Measurements from ENCODE around the gene RHBDD2. TPM values are rescaled to one million over a fixed set of nuclear protein-coding genes. Genes with fewer than 3 reads are reported as not detected.

RHBDD2 gene
- total and polyA plus RNA-seq, 9 of the 15 experiments (the other 6 are each of a cell fraction or from before 2014, with no cell fraction given), result 3.3 to 36.7 (median 17.9) TPM

DNA sequence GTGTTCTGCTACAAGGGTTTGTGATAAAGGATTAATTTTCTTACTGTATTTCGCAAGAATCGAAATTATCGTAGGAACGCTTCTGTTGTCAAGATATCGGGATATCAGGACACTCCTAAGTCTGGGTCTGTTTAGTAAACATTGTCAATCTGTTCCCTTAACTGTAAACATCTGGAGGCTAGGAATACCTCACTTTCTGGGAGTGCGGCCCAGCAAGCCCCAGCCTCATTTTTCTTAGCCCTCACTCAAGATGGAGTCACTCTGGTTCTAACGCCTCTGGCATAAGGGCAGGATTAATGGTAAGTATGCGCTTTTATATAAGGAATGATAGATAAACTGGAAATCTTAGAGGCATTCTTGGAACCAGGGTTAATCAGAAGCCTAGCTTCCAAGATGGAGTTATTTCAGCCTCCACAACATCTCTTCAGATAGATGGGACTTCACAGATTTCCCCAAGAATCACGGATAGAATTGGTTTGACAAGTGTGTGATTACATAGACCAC lies 35.2 kb upstream of the RHBDD2 start (continued):
- TF ChIP-seq, protein P1, sequence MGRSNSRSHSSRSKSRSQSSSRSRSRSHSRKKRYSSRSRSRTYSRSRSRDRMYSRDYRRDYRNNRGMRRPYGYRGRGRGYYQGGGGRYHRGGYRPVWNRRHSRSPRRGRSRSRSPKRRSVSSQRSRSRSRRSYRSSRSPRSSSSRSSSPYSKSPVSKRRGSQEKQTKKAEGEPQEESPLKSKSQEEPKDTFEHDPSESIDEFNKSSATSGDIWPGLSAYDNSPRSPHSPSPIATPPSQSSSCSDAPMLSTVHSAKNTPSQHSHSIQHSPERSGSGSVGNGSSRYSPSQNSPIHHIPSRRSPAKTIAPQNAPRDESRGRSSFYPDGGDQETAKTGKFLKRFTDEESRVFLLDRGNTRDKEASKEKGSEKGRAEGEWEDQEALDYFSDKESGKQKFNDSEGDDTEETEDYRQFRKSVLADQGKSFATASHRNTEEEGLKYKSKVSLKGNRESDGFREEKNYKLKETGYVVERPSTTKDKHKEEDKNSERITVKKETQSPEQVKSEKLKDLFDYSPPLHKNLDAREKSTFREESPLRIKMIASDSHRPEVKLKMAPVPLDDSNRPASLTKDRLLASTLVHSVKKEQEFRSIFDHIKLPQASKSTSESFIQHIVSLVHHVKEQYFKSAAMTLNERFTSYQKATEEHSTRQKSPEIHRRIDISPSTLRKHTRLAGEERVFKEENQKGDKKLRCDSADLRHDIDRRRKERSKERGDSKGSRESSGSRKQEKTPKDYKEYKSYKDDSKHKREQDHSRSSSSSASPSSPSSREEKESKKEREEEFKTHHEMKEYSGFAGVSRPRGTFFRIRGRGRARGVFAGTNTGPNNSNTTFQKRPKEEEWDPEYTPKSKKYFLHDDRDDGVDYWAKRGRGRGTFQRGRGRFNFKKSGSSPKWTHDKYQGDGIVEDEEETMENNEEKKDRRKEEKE (IDR thresholded peaks at IDR 0.05; ENCODE audit: borderline replicate concordance in 1 of 2, control insufficient read depth in 1 of 2, low read depth in 2 of 2, low read length in 1 of 2), result no peak
- TF ChIP-seq ZNF41 (CRISPR knock-in tag; conservative IDR thresholded peaks at IDR 0.05), result peak; percentile 92
- no peak for TF ChIP-seq YBX1 (IDR thresholded peaks at IDR 0.05)
- TF ChIP-seq RBM15 (IDR thresholded peaks at IDR 0.05; ENCODE audit: insufficient read depth, low read length), result no peak
- TF ChIP-seq POU5F1 (IDR thresholded peaks at IDR 0.05; ENCODE audit: borderline replicate concordance, low read depth, low read length, partially characterized antibody), result no peak
- 0 out of 2 replicates have a peak, but pooled peaks have one; percentile 38 for TF ChIP-seq KLF10 (CRISPR knock-in tag; IDR thresholded peaks at IDR 0.05)
- peak; percentile 80; the same call in 1 of the 2 replicates for TF ChIP-seq HSF4 (CRISPR knock-in tag; IDR thresholded peaks at IDR 0.05; ENCODE audit: borderline replicate concordance)
- TF ChIP-seq SPI1 (IDR thresholded peaks at IDR 0.05; ENCODE audit: borderline replicate concordance, low read depth, low read length), result no peak
- TF ChIP-seq RUNX1 (IDR thresholded peaks at IDR 0.05; ENCODE audit: low read depth), result no peak
- TF ChIP-seq NR3C1 (CRISPR knock-in tag; IDR thresholded peaks at IDR 0.05), result no peak
- TF ChIP-seq ZNF280B (CRISPR knock-in tag; IDR thresholded peaks at IDR 0.05), result no peak
- TF ChIP-seq, protein P2, sequence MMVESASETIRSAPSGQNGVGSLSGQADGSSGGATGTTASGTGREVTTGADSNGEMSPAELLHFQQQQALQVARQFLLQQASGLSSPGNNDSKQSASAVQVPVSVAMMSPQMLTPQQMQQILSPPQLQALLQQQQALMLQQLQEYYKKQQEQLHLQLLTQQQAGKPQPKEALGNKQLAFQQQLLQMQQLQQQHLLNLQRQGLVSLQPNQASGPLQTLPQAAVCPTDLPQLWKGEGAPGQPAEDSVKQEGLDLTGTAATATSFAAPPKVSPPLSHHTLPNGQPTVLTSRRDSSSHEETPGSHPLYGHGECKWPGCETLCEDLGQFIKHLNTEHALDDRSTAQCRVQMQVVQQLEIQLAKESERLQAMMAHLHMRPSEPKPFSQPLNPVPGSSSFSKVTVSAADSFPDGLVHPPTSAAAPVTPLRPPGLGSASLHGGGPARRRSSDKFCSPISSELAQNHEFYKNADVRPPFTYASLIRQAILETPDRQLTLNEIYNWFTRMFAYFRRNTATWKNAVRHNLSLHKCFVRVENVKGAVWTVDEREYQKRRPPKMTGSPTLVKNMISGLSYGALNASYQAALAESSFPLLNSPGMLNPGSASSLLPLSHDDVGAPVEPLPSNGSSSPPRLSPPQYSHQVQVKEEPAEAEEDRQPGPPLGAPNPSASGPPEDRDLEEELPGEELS (CRISPR knock-in tag; IDR thresholded peaks at IDR 0.05; ENCODE audit: borderline replicate concordance), result no peak
- TF ChIP-seq ZFP30 (CRISPR knock-in tag; IDR thresholded peaks at IDR 0.05; ENCODE audit: borderline replicate concordance), result no peak
- TF ChIP-seq ZNF133 (CRISPR knock-in tag; IDR thresholded peaks at IDR 0.05), result no peak
- TF ChIP-seq ZNF197 (CRISPR knock-in tag; IDR thresholded peaks at IDR 0.05; ENCODE audit: low read depth), result peak; percentile 92; the same call in 1 of the 2 replicates
- TF ChIP-seq ZSCAN32 (CRISPR knock-in tag; IDR thresholded peaks at IDR 0.05), result no peak
- no peak for TF ChIP-seq SAP30 (IDR thresholded peaks at IDR 0.05; ENCODE audit: borderline replicate concordance, insufficient read depth, low read depth, low read length, poor library complexity, severe bottlenecking)
- TF ChIP-seq ZC3H4 (CRISPR knock-in tag; IDR thresholded peaks at IDR 0.05; ENCODE audit: borderline replicate concordance), result no peak
- TF ChIP-seq VEZF1 (CRISPR knock-in tag; IDR thresholded peaks at IDR 0.05), result no peak
- peak; percentile 89 for TF ChIP-seq ZNF766 (CRISPR knock-in tag; conservative IDR thresholded peaks at IDR 0.05)

Measured in K562 (cell line).